Measurements from ENCODE around the gene CES4A.
"Not testable (repeated sequence)": the region's sequence is repeated elsewhere in the genome, so short reads cannot be mapped to it uniquely, and the experiment has no call there.

Gene CES4A

GRCh38 chr16:66993558-66993957, 5.2 kb downstream of the CES4A start:
- not testable (repeated sequence) for DNase-seq

GRCh38 chr16:66996324-66996982, 8.1 kb downstream of the CES4A start:
- DNase-seq = no peak

GRCh38 chr16:66996983-66997358, 8.6 kb downstream of the CES4A start:
- no peak for DNase-seq

- DNase-seq = peak; percentile 52
Observed at GRCh38 chr16:67000384-67001351, 12.3 kb downstream of the CES4A start.

GRCh38 chr16:67001726-67002125, 13.3 kb downstream of the CES4A start:
- no peak for DNase-seq

GRCh38 chr16:67006930-67007658, 18.7 kb downstream of the CES4A start:
- DNase-seq = no peak

- no peak for DNase-seq
Observed at GRCh38 chr16:67009158-67009557, 20.8 kb downstream of the CES4A start.

- DNase-seq = no peak
Observed at GRCh38 chr16:67011274-67011673, 22.9 kb downstream of the CES4A start.

GRCh38 chr16:67013233-67013822, 24.9 kb downstream of the CES4A start:
- DNase-seq = no peak

GRCh38 chr16:67013823-67014633, 25.6 kb downstream of the CES4A start:
- DNase-seq = peak; percentile 62

- no peak for DNase-seq
Observed at GRCh38 chr16:67014634-67015312, 26.4 kb downstream of the CES4A start.

GRCh38 chr16:67015313-67015731, 26.9 kb downstream of the CES4A start:
- DNase-seq = no peak

GRCh38 chr16:67016143-67016542, 27.8 kb downstream of the CES4A start:
- no peak for DNase-seq

- DNase-seq = no peak
Observed at GRCh38 chr16:67016681-67017420, 28.5 kb downstream of the CES4A start.

- no peak for DNase-seq
Observed at GRCh38 chr16:67017421-67017750, 29.0 kb downstream of the CES4A start.

GRCh38 chr16:67017810-67018488, 29.6 kb downstream of the CES4A start:
- DNase-seq = peak; percentile 85

GRCh38 chr16:67019171-67019570, 30.8 kb downstream of the CES4A start:
- no peak for DNase-seq

GRCh38 chr16:67021321-67021720, 32.9 kb downstream of the CES4A start:
- no peak for DNase-seq

GRCh38 chr16:67022531-67023214, 34.3 kb downstream of the CES4A start:
- DNase-seq = no peak

GRCh38 chr16:67023689-67024088, 35.3 kb downstream of the CES4A start:
- no peak for DNase-seq
